ENCODE results near the gene BEND5. TPM values are rescaled to one million over a fixed set of nuclear protein-coding genes. Genes with fewer than 3 reads are reported as not detected.

Gene BEND5, protein sequence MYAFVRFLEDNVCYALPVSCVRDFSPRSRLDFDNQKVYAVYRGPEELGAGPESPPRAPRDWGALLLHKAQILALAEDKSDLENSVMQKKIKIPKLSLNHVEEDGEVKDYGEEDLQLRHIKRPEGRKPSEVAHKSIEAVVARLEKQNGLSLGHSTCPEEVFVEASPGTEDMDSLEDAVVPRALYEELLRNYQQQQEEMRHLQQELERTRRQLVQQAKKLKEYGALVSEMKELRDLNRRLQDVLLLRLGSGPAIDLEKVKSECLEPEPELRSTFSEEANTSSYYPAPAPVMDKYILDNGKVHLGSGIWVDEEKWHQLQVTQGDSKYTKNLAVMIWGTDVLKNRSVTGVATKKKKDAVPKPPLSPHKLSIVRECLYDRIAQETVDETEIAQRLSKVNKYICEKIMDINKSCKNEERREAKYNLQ
- total RNA-seq: 0.18 TPM in 1 of 2 replicates, not detected in the other

DNA sequence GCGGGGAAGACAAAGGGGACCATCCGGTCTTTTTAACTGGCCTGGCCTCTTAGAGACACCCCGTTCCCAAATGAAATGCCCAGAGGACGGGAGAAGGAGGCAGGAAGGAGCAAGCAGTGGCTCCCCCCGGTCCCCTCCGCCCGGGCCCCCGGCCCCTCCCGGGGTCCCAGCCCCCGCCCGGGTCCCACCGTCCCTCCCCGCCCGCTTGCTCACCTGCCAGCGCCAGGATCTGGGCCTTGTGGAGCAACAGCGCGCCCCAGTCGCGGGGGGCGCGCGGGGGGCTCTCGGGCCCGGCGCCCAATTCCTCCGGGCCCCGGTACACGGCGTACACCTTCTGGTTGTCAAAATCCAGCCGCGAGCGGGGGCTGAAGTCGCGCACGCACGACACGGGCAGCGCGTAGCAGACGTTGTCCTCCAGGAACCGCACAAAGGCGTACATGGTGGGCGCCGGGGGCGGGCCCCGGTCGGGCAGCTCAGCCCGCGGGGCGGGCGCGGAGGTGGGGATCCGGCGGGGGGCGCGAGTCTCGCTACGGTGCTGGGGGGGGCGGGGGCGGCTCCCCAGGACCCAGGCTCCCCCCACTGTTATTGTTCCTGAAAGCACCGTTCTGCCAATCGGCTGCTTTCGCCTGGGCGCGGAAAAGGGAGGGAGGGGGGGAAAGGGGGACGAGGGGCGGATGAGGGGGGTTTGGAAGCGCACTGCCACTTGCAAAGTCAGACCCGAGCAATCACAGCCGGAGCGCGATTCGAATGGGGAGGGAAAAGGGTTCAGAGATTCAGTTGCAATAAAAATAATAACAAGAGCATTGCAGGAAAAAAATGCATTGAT lies at the start of gene BEND5:
Gene BEND5 (minus strand): TSS at position 499 of the 826 bp plus-strand sequence. CDS start 60 bp downstream, at position 439.

